ENCODE measurements around the gene SIGLEC8. TPM values are rescaled to one million over a fixed set of nuclear protein-coding genes. Genes with fewer than 3 reads are reported as not detected.

Gene SIGLEC8
- total and polyA plus RNA-seq, 10 of the 15 experiments (the other 5 are each of a cell fraction or from before 2014, with no cell fraction given), result not detected

DNA sequence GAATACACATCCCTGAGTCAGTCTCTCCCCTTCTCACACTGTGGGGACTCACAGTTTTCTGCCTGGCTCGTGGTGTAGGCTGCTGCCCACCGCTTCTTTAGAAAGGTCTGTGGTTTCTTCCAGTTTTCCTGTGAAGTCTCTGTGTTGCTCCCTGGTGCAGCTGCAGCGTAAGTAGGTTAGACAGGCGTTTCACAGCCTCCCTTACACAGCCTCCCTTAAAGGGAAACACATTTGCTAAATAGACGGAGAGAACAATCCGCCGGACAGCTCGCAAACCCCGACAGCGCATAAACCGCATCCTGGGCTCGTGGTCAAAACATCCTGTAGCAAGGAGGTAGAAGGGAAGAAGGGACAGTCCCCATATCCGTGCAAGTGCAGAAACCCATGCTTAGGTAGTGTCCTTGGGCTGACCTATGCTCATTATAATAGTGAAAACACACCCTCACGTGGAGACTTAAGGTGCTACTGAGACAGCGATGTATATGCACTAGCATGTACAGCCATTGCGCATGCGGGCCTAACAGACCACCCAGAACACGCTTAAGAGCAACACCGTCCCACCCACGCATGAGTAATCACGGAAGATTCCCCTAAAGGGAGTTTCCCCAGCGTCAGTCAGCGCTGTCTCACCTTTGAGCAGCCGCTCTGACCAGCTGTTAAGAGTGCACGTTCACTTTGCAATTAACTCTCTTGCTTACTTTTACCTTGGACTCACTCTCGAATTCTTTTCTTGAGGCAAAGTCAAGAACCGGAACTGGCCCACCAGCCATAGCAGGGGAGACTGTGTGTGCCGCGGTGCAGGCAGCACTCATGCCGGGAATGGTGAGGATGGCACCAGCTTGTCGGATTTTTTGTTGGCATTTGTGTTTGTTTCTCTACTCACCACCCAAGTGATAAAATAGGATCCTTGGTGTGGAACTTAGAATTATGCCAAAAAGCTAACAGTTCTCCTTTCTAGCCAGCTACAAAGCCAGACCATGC lies 16.6 kb downstream of the SIGLEC8 start:
- no TSS peak for BruUV-seq (replicated peaks)
- DNase-seq (ENCODE audit: low read depth, low spot score) (peak; percentile 91), FAIRE-seq (peak; percentile 99), ATAC-seq (peak; percentile 94)
- ChIA-PET POLR2A (interaction anchor here (0.7 to 2.7 kb wide), 3 partner anchors 25 to 74 kb away, joined by 3 to 10 read pairs (median 9); no protein-coding TSS in a partner anchor), RAD21 (ENCODE audit: unreplicated experiment) (interaction anchor here (1.0 to 3.4 kb wide), 5 partner anchors 19 to 215 kb away, joined by 3 to 30 read pairs (median 4); partner anchors contain the start of gene SIGLEC10), SMC1A (ENCODE audit: uncharacterized antibody, unreplicated experiment) (interaction anchor here (1.0 to 3.2 kb wide), 7 partner anchors 24 to 336 kb away, joined by 3 to 17 read pairs (median 4); partner anchors contain the start of gene SIGLEC10), CTCF (interaction anchor here (0.8 to 11.1 kb wide), 15 partner anchors 9 to 215 kb away, joined by 3 to 142 read pairs (median 5); partner anchors contain the start of genes SIGLEC10 and VSIG10L)
- intact Hi-C loops (cut with micrococcal nuclease; ENCODE audit: unreplicated experiment), result loop anchor here (1.0 to 2.0 kb wide), 2 partner anchors 25 to 103 kb away; partner anchors contain the start of gene SIGLEC10
- 4% methylated on average over 31 of the region's 31 CpGs for WGBS (ENCODE audit: insufficient coverage, insufficient replicate concordance, low lambda C conversion rate, missing lambda C conversion rate)
- Histone ChIP-seq H3K79me2 (ENCODE audit: control insufficient read depth, insufficient read depth, low read length) (no peaks in the 10 kb centered on the region), H4K20me1 (ENCODE audit: control insufficient read depth, insufficient read depth) (no peaks in the 10 kb centered on the region), H3K4me3 (peak overlapping the region; percentile 49; the same call in 1 of the 2 replicates), H3K27ac (ENCODE audit: control insufficient read depth, insufficient read depth) (no peak overlapping the region), H3K27me3 (replicated peaks in 1 of 2; ENCODE audit: control insufficient read depth in 2 of 2, insufficient read depth in 2 of 2, low read length in 1 of 2) (peaks cover 0 to 4% of the 10 kb centered on the region in 2 experiments; a peak in 2 of 4 replicates), H3K36me3 (ENCODE audit: control insufficient read depth in 2 of 2, insufficient read depth in 2 of 2, low read length in 1 of 2) (no peaks in the 10 kb centered on the region), H3K9ac (ENCODE audit: control insufficient read depth, insufficient read depth, low read length) (no peak overlapping the region), H3K4me2 (ENCODE audit: control insufficient read depth, insufficient read depth) (peak overlapping the region; percentile 86), H3K4me1 (ENCODE audit: control insufficient read depth, insufficient read depth, low read length) (peaks cover 27% of the 10 kb centered on the region), H2AFZ (ENCODE audit: control insufficient read depth, low read depth, low read length) (no peak overlapping the region; the same call in 1 of the 2 replicates), H3K9me3 (replicated peaks; ENCODE audit: control insufficient read depth, insufficient read depth, low read length) (no peaks in the 10 kb centered on the region; the same call in 2 of the 3 replicates)
- in situ Hi-C loops (cut with MboI), result no loop called here
- TF ChIP-seq, protein P1, sequence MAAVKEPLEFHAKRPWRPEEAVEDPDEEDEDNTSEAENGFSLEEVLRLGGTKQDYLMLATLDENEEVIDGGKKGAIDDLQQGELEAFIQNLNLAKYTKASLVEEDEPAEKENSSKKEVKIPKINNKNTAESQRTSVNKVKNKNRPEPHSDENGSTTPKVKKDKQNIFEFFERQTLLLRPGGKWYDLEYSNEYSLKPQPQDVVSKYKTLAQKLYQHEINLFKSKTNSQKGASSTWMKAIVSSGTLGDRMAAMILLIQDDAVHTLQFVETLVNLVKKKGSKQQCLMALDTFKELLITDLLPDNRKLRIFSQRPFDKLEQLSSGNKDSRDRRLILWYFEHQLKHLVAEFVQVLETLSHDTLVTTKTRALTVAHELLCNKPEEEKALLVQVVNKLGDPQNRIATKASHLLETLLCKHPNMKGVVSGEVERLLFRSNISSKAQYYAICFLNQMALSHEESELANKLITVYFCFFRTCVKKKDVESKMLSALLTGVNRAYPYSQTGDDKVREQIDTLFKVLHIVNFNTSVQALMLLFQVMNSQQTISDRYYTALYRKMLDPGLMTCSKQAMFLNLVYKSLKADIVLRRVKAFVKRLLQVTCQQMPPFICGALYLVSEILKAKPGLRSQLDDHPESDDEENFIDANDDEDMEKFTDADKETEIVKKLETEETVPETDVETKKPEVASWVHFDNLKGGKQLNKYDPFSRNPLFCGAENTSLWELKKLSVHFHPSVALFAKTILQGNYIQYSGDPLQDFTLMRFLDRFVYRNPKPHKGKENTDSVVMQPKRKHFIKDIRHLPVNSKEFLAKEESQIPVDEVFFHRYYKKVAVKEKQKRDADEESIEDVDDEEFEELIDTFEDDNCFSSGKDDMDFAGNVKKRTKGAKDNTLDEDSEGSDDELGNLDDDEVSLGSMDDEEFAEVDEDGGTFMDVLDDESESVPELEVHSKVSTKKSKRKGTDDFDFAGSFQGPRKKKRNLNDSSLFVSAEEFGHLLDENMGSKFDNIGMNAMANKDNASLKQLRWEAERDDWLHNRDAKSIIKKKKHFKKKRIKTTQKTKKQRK (IDR thresholded peaks at IDR 0.05; ENCODE audit: low read depth, low read length), result no peak
- TF ChIP-seq HDAC2 (IDR thresholded peaks at IDR 0.05), result no peak
- TF ChIP-seq IKZF2 (IDR thresholded peaks at IDR 0.05), result peak; percentile 92 to 94
- peak; percentile 65 for TF ChIP-seq MEF2B (IDR thresholded peaks at IDR 0.05; ENCODE audit: partially characterized antibody, poor library complexity, severe bottlenecking)
- TF ChIP-seq CREM (IDR thresholded peaks at IDR 0.05; ENCODE audit: low read depth), result peak; percentile 28; the same call in 1 of the 2 replicates
- peak in 1 of 2 experiments; percentile 18; a peak in 1 of 4 replicates for TF ChIP-seq ETV6 (conservative IDR thresholded peaks at IDR 0.05 in 1 of 2, IDR thresholded peaks at IDR 0.05 in 1 of 2; ENCODE audit: borderline replicate concordance in 1 of 2, low read depth in 1 of 2)
- peak; percentile 97 for TF ChIP-seq RUNX3 (IDR thresholded peaks at IDR 0.05; ENCODE audit: low read length)
- TF ChIP-seq GATAD2B (conservative IDR thresholded peaks at IDR 0.05; ENCODE audit: low read depth), result peak; percentile 55; the same call in 1 of the 2 replicates
- peak; percentile 70; the same call in 1 of the 2 replicates for TF ChIP-seq ZSCAN29 (IDR thresholded peaks at IDR 0.05)
- TF ChIP-seq FOXK2 (IDR thresholded peaks at IDR 0.05), result peak; percentile 79
- peak; percentile 80; the same call in 1 of the 2 replicates for TF ChIP-seq MTA3 (IDR thresholded peaks at IDR 0.05; ENCODE audit: borderline replicate concordance, low read length)
- TF ChIP-seq TARDBP (IDR thresholded peaks at IDR 0.05; ENCODE audit: borderline replicate concordance), result no peak
- peak; percentile 66 for TF ChIP-seq CHD2 (IDR thresholded peaks at IDR 0.05; ENCODE audit: borderline replicate concordance, low read depth, low read length)
- TF ChIP-seq TCF7 (IDR thresholded peaks at IDR 0.05; ENCODE audit: borderline replicate concordance), result no peak
- TF ChIP-seq, protein P2, sequence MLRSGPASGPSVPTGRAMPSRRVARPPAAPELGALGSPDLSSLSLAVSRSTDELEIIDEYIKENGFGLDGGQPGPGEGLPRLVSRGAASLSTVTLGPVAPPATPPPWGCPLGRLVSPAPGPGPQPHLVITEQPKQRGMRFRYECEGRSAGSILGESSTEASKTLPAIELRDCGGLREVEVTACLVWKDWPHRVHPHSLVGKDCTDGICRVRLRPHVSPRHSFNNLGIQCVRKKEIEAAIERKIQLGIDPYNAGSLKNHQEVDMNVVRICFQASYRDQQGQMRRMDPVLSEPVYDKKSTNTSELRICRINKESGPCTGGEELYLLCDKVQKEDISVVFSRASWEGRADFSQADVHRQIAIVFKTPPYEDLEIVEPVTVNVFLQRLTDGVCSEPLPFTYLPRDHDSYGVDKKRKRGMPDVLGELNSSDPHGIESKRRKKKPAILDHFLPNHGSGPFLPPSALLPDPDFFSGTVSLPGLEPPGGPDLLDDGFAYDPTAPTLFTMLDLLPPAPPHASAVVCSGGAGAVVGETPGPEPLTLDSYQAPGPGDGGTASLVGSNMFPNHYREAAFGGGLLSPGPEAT (IDR thresholded peaks at IDR 0.05; ENCODE audit: low read depth), result peak; percentile 89
- peak; percentile 93 for TF ChIP-seq IKZF1 (conservative IDR thresholded peaks at IDR 0.05)
- 0 out of 2 replicates have a peak, but pooled peaks have one; percentile 53 for TF ChIP-seq MAX (IDR thresholded peaks at IDR 0.05; ENCODE audit: low read depth, low read length)
- TF ChIP-seq NBN (IDR thresholded peaks at IDR 0.05), result peak; percentile 93
